ENCODE results near the gene TDRD10.

The TDRD10 gene

DNA sequence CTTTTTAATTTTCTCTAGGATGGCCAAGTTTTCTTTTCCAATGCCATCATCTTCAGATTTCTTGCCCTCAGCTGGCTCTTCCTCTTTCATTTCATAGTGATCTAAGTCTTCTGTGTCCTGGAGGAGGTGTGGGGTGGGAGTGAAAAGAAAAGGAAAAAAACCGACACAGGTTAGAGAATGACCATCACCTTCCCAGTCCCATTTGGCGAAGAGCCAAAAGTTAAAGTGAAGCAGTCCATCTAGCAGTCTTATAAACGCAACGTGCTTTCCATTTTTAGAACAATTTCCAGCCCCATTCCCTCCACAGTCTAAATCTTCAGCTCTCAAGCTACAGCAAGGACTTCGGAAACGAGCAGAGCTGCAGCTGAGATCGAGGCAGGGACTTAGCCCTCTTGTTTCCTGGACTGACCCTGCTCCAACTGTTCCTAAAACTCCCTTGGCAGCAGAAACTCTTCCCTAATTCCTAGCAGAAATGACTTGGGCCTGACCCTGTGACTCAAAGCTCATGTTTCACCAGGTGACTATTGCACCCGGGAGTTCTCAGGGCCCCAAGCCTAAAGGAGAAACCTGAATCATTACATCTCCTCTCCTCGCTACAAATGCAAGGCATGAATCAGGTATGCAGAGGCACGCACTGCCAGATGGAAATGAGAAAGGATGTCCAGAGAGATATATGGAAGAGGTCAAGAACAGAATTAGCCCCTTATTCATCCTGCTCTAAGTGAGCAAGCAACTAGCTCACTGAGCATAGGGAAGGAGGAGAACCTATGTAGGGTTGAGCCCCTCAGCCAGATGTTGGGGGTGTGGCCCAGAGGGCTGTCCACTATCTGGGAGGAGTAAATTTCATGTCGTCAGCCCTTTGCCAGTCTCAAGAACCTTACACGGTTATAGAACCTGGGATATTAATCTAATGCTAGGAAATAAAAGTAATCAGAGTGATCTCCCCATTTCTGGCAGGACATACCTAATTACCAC, 51.3 kb downstream of the TDRD10 start:
- no peak for DNase-seq (ENCODE audit: low spot score)

DNA sequence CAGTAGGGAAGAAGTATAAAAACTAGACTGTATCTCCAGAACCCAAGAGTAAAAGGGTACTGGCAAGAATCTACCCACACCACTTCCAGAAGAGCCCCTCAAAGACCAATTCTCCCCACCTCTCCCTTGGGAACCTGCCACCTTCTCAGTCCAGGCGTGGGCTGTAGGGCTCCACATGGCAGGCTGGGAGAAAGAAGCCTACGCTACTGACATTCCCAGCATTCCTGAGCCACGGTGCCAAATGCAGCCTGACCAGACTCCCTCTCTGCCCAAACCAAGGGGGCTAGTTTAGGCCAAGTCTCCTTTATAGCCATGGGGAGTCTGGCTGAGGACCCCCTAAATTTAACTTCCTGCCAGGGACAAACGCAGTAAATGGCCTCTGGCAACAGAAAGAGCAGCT, 54.4 kb downstream of the TDRD10 start:
- DNase-seq (ENCODE audit: low spot score) = no peak

DNA sequence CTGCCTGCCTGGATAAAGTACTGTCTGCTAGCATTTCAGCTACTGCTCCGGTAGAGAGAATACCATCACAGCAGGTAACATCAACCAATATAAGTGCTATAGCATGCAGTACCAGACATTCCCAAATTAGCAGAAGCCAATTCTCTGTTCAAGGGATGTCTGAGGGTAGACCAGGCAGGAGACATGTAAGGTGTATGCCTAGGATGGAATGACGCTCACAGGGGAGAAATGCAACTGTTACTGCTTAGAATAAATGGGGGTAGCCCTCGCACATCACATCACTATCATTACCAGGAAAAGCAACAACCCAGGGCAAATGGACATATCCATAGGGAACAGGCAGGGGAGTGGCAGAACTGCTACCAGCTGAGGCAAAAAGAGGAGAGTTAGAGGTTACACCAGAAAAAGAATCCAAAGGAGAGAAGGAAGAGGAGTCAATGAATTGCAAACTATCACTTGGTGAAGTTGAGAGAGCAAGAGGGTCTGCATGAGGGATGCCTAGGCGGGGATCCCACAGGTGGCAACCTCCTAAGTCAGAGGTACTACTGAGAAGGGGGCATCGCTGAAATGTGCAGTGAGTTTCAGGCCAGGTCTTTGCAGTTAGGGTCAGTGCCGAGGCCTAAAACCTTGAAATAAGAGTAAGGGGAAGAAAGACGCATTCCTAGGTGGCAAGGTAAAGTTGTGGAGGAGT, 55.4 kb downstream of the TDRD10 start:
- DNase-seq (ENCODE audit: low spot score) = no peak

DNA sequence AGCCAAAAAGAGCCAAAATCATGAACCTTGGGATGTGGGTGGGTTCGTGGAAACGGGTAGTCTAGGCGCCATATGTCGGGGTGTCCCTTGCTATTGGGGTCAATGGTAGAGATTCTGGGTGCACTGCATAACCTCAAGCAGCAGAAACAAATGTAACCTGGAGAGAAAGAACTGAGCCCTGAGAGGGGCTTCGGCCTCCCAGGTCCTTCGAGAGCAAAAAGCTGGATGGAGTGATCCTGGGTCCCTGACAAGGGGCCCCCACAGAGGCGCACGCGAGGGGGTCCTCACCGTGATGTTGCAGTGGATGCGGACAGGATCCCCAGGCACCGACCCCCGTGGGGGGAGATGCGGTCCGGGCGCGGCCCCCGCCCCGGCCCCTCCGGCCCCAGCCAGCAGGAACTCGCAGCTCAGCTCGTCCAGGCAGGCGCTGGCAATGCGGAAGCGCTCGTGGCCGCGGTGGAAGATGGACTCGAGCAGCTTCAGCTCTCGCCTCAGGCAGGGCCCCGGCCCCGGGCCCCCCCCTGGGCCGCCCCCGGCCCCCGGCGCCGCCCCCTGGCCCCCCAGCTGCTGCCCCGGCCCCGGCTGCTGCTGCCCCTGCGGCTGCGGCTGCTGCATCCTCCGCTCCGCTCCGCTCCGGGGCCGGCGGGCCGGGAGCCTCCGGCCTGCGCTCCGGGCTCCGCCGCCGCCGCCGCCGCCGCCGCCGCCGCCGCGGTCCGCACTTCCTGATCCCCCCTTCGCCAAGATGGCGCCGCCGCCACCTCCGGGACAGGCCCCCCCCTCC, 56.1 kb downstream of the TDRD10 start, which contains the start of gene UBE2Q1:
Gene UBE2Q1, minus strand, starts transcription at position 724 of the 781 bp plus-strand sequence. Its CDS starts 109 bp downstream, at position 615.
- no peak for DNase-seq (ENCODE audit: low spot score)

GRCh38 chr1:154558720-154559465, 56.9 kb downstream of the TDRD10 start:
- peak; percentile 99 for DNase-seq (ENCODE audit: low spot score)

DNA sequence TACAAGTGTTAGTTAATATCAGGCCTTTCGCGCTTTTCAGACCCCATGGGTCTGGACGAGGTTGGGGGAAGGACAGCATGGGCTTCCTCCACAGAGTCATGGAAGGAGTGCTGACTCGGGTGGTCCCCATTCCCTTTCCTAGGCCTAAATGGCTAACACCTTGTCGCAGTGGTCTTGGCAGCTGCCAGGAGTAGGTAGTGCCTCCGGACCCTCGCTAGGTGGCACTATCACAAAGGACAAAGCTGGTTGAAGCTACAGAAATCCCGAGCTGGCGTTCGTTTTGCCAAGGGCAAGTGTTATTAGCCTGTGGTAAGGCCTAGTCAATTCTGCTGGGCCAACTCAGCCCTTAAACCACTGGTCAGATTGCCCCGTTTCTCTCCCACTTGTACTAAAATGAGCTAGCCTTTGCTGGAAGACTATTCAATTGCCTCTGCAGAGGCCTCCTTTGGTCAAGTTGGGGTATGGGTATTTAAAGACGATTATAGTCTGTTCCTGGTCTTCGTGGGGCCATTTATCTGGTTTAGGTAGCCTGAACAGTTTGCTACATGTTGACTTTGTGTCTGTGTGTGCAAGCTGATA, 57.5 kb downstream of the TDRD10 start:
- peak; percentile 91 for DNase-seq (ENCODE audit: low spot score)

DNA sequence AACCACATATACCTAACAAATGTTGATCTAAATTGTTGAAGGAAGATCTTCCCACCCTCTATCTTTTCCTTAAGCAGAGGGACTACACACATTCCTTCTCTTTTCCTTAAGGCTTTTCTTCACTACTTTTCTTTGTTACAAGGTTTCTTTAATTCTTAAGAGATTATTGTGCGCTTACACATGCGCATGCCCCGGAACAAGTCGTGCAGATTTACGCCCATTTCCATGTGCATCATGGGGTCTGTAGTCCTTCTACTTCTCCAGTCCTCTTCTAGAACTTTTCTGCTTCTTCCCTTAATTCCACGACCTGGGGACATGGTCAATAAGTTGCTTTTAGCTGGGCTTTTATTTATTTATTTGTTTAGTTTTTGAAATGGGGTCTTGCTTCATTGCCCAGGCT, 63.9 kb downstream of the TDRD10 start:
- DNase-seq (ENCODE audit: low spot score) = no peak

GRCh38 chr1:154567386-154568156, 65.6 kb downstream of the TDRD10 start, which contains the start of gene CHRNB2:
TSS of gene CHRNB2 (plus strand) at chr1:154567778. CDS start at chr1:154568045, 267 bp downstream.
- DNase-seq (ENCODE audit: low spot score) = peak; percentile 46

GRCh38 chr1:154568157-154568815, 66.3 kb downstream of the TDRD10 start:
- DNase-seq (ENCODE audit: low spot score) = no peak

DNA sequence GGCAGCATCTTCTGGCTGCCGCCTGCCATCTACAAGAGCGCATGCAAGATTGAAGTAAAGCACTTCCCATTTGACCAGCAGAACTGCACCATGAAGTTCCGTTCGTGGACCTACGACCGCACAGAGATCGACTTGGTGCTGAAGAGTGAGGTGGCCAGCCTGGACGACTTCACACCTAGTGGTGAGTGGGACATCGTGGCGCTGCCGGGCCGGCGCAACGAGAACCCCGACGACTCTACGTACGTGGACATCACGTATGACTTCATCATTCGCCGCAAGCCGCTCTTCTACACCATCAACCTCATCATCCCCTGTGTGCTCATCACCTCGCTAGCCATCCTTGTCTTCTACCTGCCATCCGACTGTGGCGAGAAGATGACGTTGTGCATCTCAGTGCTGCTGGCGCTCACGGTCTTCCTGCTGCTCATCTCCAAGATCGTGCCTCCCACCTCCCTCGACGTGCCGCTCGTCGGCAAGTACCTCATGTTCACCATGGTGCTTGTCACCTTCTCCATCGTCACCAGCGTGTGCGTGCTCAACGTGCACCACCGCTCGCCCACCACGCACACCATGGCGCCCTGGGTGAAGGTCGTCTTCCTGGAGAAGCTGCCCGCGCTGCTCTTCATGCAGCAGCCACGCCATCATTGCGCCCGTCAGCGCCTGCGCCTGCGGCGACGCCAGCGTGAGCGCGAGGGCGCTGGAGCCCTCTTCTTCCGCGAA, 69.4 kb downstream of the TDRD10 start:
- DNase-seq (ENCODE audit: low spot score) = no peak

GRCh38 chr1:154571964-154572288, 69.9 kb downstream of the TDRD10 start:
- DNase-seq (ENCODE audit: low spot score) = no peak

GRCh38 chr1:154572468-154573167, 70.6 kb downstream of the TDRD10 start:
- DNase-seq (ENCODE audit: low spot score) = no peak

- DNase-seq (ENCODE audit: low spot score) = no peak
These were observed 71.1 kb downstream of the TDRD10 start for GRCh38 chr1:154573168-154573510.

DNA sequence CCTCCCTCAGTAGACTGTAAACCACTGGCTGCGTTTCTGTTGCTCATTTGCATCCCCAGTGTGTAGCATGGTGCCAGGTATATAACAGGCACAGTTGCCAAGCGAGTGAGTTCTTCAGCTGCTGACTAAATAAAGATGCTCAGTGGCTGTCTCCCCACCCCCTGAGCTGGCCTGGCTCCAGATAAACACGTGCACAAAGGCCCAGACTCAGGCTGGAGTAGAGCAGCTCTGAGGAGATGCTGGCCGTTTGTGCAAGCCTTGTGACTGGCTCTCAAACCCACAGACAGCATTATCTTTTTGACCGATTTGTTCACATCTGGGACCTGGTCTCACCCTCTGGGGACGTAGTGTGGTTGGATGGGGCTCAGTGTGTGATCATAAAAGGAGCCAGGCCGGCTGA, 72.7 kb downstream of the TDRD10 start:
- no peak for DNase-seq (ENCODE audit: low spot score)

DNA sequence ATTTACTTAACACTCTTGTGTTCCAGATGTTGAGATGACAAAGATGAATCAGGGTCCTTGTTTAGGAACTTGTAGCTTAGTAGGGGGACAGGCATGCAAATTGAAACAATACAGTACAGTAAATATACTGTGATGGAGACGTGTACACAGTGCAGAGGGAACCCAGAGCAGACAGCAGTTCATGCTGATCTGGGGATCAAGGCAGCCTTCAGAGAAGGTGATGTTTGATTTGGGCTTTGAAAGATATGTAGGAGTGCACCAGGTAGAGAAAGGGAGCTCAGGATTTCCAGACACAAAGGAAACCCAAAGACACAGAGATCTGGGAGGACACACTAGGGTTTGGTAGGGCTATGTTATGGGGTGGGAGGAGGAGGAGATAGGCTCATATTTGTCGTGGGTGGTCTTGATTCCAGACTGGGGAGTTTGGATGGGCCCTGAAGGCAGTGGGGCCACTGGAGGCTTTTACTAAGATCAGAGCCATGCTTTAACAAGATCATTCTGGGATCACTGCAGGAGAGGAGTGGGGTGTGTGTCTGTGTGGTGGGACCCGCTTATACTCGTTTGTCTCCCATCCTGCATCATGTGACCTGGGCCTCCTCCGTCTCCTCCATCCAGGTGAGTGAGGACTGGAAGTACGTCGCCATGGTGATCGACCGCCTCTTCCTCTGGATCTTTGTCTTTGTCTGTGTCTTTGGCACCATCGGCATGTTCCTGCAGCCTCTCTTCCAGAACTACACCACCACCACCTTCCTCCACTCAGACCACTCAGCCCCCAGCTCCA, 73.3 kb downstream of the TDRD10 start:
- DNase-seq (ENCODE audit: low spot score) = no peak

- DNase-seq (ENCODE audit: low spot score) = no peak
These were observed 74.0 kb downstream of the TDRD10 start for GRCh38 chr1:154575951-154576566.

- no peak for DNase-seq (ENCODE audit: low spot score)
These were observed 75.5 kb downstream of the TDRD10 start for GRCh38 chr1:154577346-154578057.

Data from activated CD4-positive, alpha-beta T cell treated with anti-CD3 and anti-CD28 coated beads, Interleukin-2, Interleukin-4, amounts not matched to agents 100 ng/mL and 50 ng/mL, durations not matched to agents 16 hours and 8 hours (primary cell).